Fibroblast of gingiva (primary cell): ENCODE data around the gene GSKIP.
A peak's percentile ranks its signal among the peaks of the same experiment; 100 is the strongest.
"Not testable (repeated sequence)": the region's sequence is repeated elsewhere in the genome, so short reads cannot be mapped to it uniquely, and the experiment has no call there.

Experiments
- DNase-seq: peaks from one replicate; pipeline ENCODE4 v3.0.0-alpha.2; 2011; ENCODE audit warnings: low read depth

The GSKIP gene

GRCh38 chr14:96362965-96363750 is at the start of gene GSKIP, which contains the start of gene ATG2B:
Gene GSKIP, plus strand, starts transcription at chr14:96363526. Its CDS starts 18,722 bp downstream, at chr14:96382248.
Gene ATG2B, minus strand, starts transcription at chr14:96363341. Its CDS starts 365 bp downstream, at chr14:96362976.
- peak; percentile 87 for DNase-seq

- no peak for DNase-seq
These were observed 47.2 kb upstream of the GSKIP start for GRCh38 chr14:96316087-96316486.

GRCh38 chr14:96318836-96319235 is 44.5 kb upstream of the GSKIP start:
- no peak for DNase-seq

- no peak for DNase-seq
These were observed 42.7 kb upstream of the GSKIP start for GRCh38 chr14:96320605-96321004.

GRCh38 chr14:96324219-96324618 is 39.1 kb upstream of the GSKIP start:
- DNase-seq = no peak

GRCh38 chr14:96338551-96338950 is 24.8 kb upstream of the GSKIP start:
- no peak for DNase-seq

- no peak for DNase-seq
These were observed 22.0 kb upstream of the GSKIP start for GRCh38 chr14:96341323-96341722.

- DNase-seq = no peak
These were observed 17.7 kb upstream of the GSKIP start for GRCh38 chr14:96345669-96346068.

GRCh38 chr14:96347957-96348356 is 15.4 kb upstream of the GSKIP start:
- not testable (repeated sequence) for DNase-seq

- DNase-seq = no peak
These were observed 13.8 kb upstream of the GSKIP start for GRCh38 chr14:96349286-96350075.

- no peak for DNase-seq
These were observed 11.3 kb upstream of the GSKIP start for GRCh38 chr14:96351986-96352385.

GRCh38 chr14:96352708-96353107 is 10.6 kb upstream of the GSKIP start:
- no peak for DNase-seq

GRCh38 chr14:96354246-96354645 is 9.1 kb upstream of the GSKIP start:
- DNase-seq = no peak

- DNase-seq = no peak
These were observed 6.1 kb upstream of the GSKIP start for GRCh38 chr14:96357216-96357615.

GRCh38 chr14:96359959-96360358 is 3.4 kb upstream of the GSKIP start:
- DNase-seq = no peak

GRCh38 chr14:96362071-96362964 is 1.0 kb upstream of the GSKIP start:
- DNase-seq = peak; percentile 20

GRCh38 chr14:96363751-96364336 is 518 bp downstream of the GSKIP start:
- peak; percentile 43 for DNase-seq

GRCh38 chr14:96364962-96365361 is 1.6 kb downstream of the GSKIP start:
- DNase-seq = no peak

GRCh38 chr14:96368534-96368933 is 5.2 kb downstream of the GSKIP start:
- no peak for DNase-seq

- no peak for DNase-seq
These were observed 7.2 kb downstream of the GSKIP start for GRCh38 chr14:96370528-96370927.

GRCh38 chr14:96373538-96373937 is 10.2 kb downstream of the GSKIP start:
- DNase-seq = no peak

GRCh38 chr14:96376093-96376492 is 12.8 kb downstream of the GSKIP start:
- DNase-seq = no peak
